Measurements from ENCODE around the gene WFIKKN1.
A peak's percentile ranks its signal among the peaks of the same experiment; 100 is the strongest.

WFIKKN1 gene

GRCh38 chr16:683396-684070, 52.7 kb downstream of the WFIKKN1 start:
- peak overlapping the region; percentile 90 for H3K4me3 ChIP-seq (ENCODE audit: low read depth, low read length)
- H3K9me3 ChIP-seq (ENCODE audit: control insufficient read depth, insufficient read depth, low read length), result no peaks in the 10 kb centered on the region
- H3K27ac ChIP-seq (ENCODE audit: low read depth, low read length), result peak overlapping the region; percentile 76
- peaks cover 19% of the 10 kb centered on the region for H3K4me1 ChIP-seq (ENCODE audit: control insufficient read depth, insufficient read depth, low read length)
- no peaks in the 10 kb centered on the region for H3K27me3 ChIP-seq (ENCODE audit: control insufficient read depth, insufficient read depth, low read length)
- H3K9ac ChIP-seq (ENCODE audit: low read depth, low read length), result peak overlapping the region; percentile 80
- peaks cover 49% of the 10 kb centered on the region for H3K36me3 ChIP-seq (ENCODE audit: control insufficient read depth, insufficient read depth, low read length)

All from HUES48 (cell line).